RWPE1 (cell line): ENCODE results near the gene FIS1.

Source experiments
- CTCF ChIA-PET: fragments of 350-600 bp; sonication (Branson Sonifier 250); formaldehyde crosslinking; extraction: SDS; loops from one replicate; lab custom pipeline; 2021; lab: Yijun Ruan, JAX
- POLR2A ChIA-PET: fragments of 400-600 bp; formaldehyde crosslinking; extraction: SDS; loops from one replicate; lab custom pipeline; 2020; ENCODE audit warnings: antibody characterized with exemption; ENCODE audit not compliant: low non-redundant PET; lab: Yijun Ruan, JAX
- DNase-seq: peaks from one replicate; pipeline ENCODE4 v3.0.0; 2012; ENCODE audit warnings: low spot score
- H3K27ac ChIP-seq: fragments of 450-650 bp; 2 replicates; pipeline ENCODE4 v1.5.1; 2017
- CTCF ChIP-seq: fragments of 450-650 bp; conservative IDR thresholded peaks from 2 replicates; pipeline ENCODE4 v1.5.1; 2017; ENCODE audit warnings: low read depth, mild to moderate bottlenecking

FIS1 gene

GRCh38 chr7:101223528-101223927 is 21.4 kb downstream of the FIS1 start:
- no peak overlapping the region for H3K27ac ChIP-seq

GRCh38 chr7:101222275-101222830 is 22.5 kb downstream of the FIS1 start:
- ChIA-PET CTCF (interaction anchor here (0.9 to 1.6 kb wide), 3 partner anchors 22 to 30 kb away, joined by 3 to 4 read pairs (median 4); no protein-coding TSS in a partner anchor), POLR2A (no interaction called here)
- peak overlapping the region; percentile 13; the same call in 1 of the 2 replicates for H3K27ac ChIP-seq
- no peak for DNase-seq
- TF ChIP-seq CTCF: no peak

More at GRCh38 chr7:101223528-101223927, 21.4 kb downstream of the FIS1 start:
- ChIA-PET CTCF (interaction anchor here (1.6 kb wide), 1 partner anchor 31 kb away, joined by 4 read pairs; no protein-coding TSS in a partner anchor), POLR2A (no interaction called here)
- DNase-seq: no peak
- no peak for TF ChIP-seq CTCF

- DNase-seq: no peak
- ChIA-PET POLR2A (no interaction called here), CTCF (interaction anchor here (0.9 to 1.1 kb wide), 2 partner anchors 24 to 62 kb away, joined by 3 to 5 read pairs; no protein-coding TSS in a partner anchor)
- TF ChIP-seq CTCF: no peak
- no peak overlapping the region for H3K27ac ChIP-seq
Measured at GRCh38 chr7:101220295-101220694, 24.6 kb downstream of the FIS1 start.

GRCh38 chr7:101218236-101219125 is 26.4 kb downstream of the FIS1 start:
- POLR2A ChIA-PET: interaction anchor here (0.8 to 1.5 kb wide), 5 partner anchors 14 to 89 kb away, joined by 3 to 6 read pairs (median 3); partner anchors contain the start of gene CLDN15
- no peak for DNase-seq
- peak overlapping the region; percentile 97 for H3K27ac ChIP-seq
- no peak for TF ChIP-seq CTCF
- CTCF ChIA-PET: interaction anchor here (0.6 to 2.1 kb wide), 6 partner anchors 25 to 526 kb away, joined by 3 to 20 read pairs (median 4); no protein-coding TSS in a partner anchor

- CTCF ChIA-PET: interaction anchor here (0.6 to 2.1 kb wide), 7 partner anchors 23 to 525 kb away, joined by 3 to 20 read pairs (median 4); no protein-coding TSS in a partner anchor
- no peak; the same call in 1 of the 2 replicates for TF ChIP-seq CTCF
- peak within 1 kb of the TSS; percentile 97 for H3K27ac ChIP-seq
- POLR2A ChIA-PET: interaction anchor here (0.5 to 1.5 kb wide), 7 partner anchors 15 to 396 kb away, joined by 3 to 6 read pairs (median 3); partner anchors contain the start of gene CLDN15
- peak; percentile 98 for DNase-seq
Measured at GRCh38 chr7:101217388-101218235, 27.3 kb downstream of the FIS1 start, which contains the start of the genes PLOD3 and ZNHIT1. Gene PLOD3, minus strand, starts transcription at chr7:101217581. Its CDS starts 307 bp downstream, at chr7:101217274. Gene ZNHIT1, plus strand, starts transcription at chr7:101218165. Its CDS starts 31 bp downstream, at chr7:101218196.
